Measurements from ENCODE around the gene PROM1.

PROM1 gene

GRCh38 chr4:16032396-16032770 is 51.4 kb downstream of the PROM1 start:
- Histone ChIP-seq H3K4me1 (peaks cover 0 to 51% (median 3%) of the 10 kb centered on the region in 4 donors), H3K27me3 (no peaks in the 10 kb centered on the region), H3K36me3 (no peaks in the 10 kb centered on the region), H3K9me3 (no peaks in the 10 kb centered on the region), H3K27ac (peak overlapping the region in 1 of 2 donors; percentile 32), H3K4me3 (no peak overlapping the region)
- DNase-seq = no peak
- TF ChIP-seq CTCF (IDR thresholded peaks at IDR 0.05) = no peak
- intact Hi-C loops (cut with DNase I; ENCODE audit: low total_unique reads) = no loop called here

GRCh38 chr4:16031546-16032395 is 52.1 kb downstream of the PROM1 start:
- no peaks in the 10 kb centered on the region for H3K27me3 ChIP-seq
- H3K27ac ChIP-seq = peak overlapping the region; percentile 7 to 32
- TF ChIP-seq CTCF (IDR thresholded peaks at IDR 0.05) = no peak
- no peaks in the 10 kb centered on the region for H3K36me3 ChIP-seq
- H3K4me3 ChIP-seq = no peak overlapping the region
- no peaks in the 10 kb centered on the region for H3K9me3 ChIP-seq
- H3K4me1 ChIP-seq = peaks cover 0 to 57% (median 3%) of the 10 kb centered on the region in 4 donors
- no peak for DNase-seq
- intact Hi-C loops (cut with DNase I; ENCODE audit: low total_unique reads) = no loop called here

GRCh38 chr4:16029886-16030285 is 53.9 kb downstream of the PROM1 start:
- Histone ChIP-seq H3K36me3 (no peaks in the 10 kb centered on the region), H3K4me3 (no peak overlapping the region), H3K27me3 (no peaks in the 10 kb centered on the region), H3K9me3 (no peaks in the 10 kb centered on the region), H3K27ac (peak overlapping the region; percentile 18 to 40), H3K4me1 (peaks cover 0 to 62% (median 8%) of the 10 kb centered on the region in 4 donors)
- TF ChIP-seq CTCF (IDR thresholded peaks at IDR 0.05) = no peak
- intact Hi-C loops (cut with DNase I; ENCODE audit: low total_unique reads) = no loop called here
- DNase-seq = no peak

GRCh38 chr4:16029262-16029661 is 54.6 kb downstream of the PROM1 start:
- no peak for TF ChIP-seq CTCF (IDR thresholded peaks at IDR 0.05)
- Histone ChIP-seq H3K9me3 (no peaks in the 10 kb centered on the region), H3K4me1 (peaks cover 0 to 56% (median 8%) of the 10 kb centered on the region in 4 donors), H3K36me3 (no peaks in the 10 kb centered on the region), H3K4me3 (no peak overlapping the region), H3K27me3 (no peaks in the 10 kb centered on the region), H3K27ac (peak overlapping the region; percentile 18 to 40)
- intact Hi-C loops (cut with DNase I; ENCODE audit: low total_unique reads) = no loop called here
- DNase-seq = no peak

GRCh38 chr4:16027626-16028025 is 56.2 kb downstream of the PROM1 start:
- intact Hi-C loops (cut with DNase I; ENCODE audit: low total_unique reads) = no loop called here
- TF ChIP-seq CTCF (IDR thresholded peaks at IDR 0.05) = no peak
- peaks cover 0 to 12% (median 0%) of the 10 kb centered on the region in 3 donors for H3K36me3 ChIP-seq
- no peaks in the 10 kb centered on the region for H3K9me3 ChIP-seq
- H3K27ac ChIP-seq = no peak overlapping the region
- no peaks in the 10 kb centered on the region for H3K27me3 ChIP-seq
- H3K4me1 ChIP-seq = peaks cover 0 to 40% (median 8%) of the 10 kb centered on the region in 4 donors
- no peak overlapping the region for H3K4me3 ChIP-seq
- DNase-seq = no peak
